Lung (tissue), 12 donors: ENCODE data around the gene EML1. TPM values are rescaled to one million over a fixed set of nuclear protein-coding genes. Genes with fewer than 3 reads are reported as not detected.

Experiments used
- ATAC-seq: fragments of 200-7000 bp; cut with Tn5 transposase; one replicate; pipeline ENCODE4 v1.9.1; 2020; ENCODE audit warnings: moderate number of reproducible peaks; ENCODE audit not compliant: insufficient read depth, low FRiP score
- DNase-seq, 3 donors: peaks; one replicate each; pipeline ENCODE4 v3.0.0-alpha.2; 2013 to 2017
- H3K27ac ChIP-seq, 2 donors: one replicate each; pipeline ENCODE4 v1.5.1; 2013; ENCODE audit warnings: mild to moderate bottlenecking in 2 of 2, moderate library complexity in 2 of 2, control low read depth in 1 of 2, inconsistent platforms in 1 of 2, low read depth in 1 of 2, low read length in 1 of 2
- H3K27me3 ChIP-seq, 3 donors: one replicate each; pipeline ENCODE4 v1.5.1; 2013; ENCODE audit warnings: low read length in 2 of 3; ENCODE audit not compliant: control insufficient read depth in 3 of 3, insufficient read depth in 3 of 3
- H3K36me3 ChIP-seq, 4 donors: one replicate each; pipeline ENCODE4 v1.5.1; 2013; ENCODE audit warnings: low read length in 4 of 4, mild to moderate bottlenecking in 1 of 4, moderate library complexity in 1 of 4; ENCODE audit not compliant: control insufficient read depth in 4 of 4, insufficient read depth in 4 of 4
- H3K4me1 ChIP-seq, 5 donors: one replicate each; pipeline ENCODE4 v1.5.1; 2013; ENCODE audit warnings: low read length in 5 of 5, mild to moderate bottlenecking in 2 of 5, moderate library complexity in 1 of 5; ENCODE audit not compliant: control insufficient read depth in 5 of 5, insufficient read depth in 5 of 5
- H3K4me3 ChIP-seq: one replicate; pipeline ENCODE4 v1.5.1; 2013; ENCODE audit warnings: mild to moderate bottlenecking, control low read depth, moderate library complexity
- H3K9ac ChIP-seq, 2 donors: one replicate each; pipeline ENCODE4 v1.5.1; 2013; ENCODE audit warnings: low read length in 2 of 2, control low read depth in 1 of 2; ENCODE audit not compliant: insufficient read depth in 1 of 2
- H3K9me3 ChIP-seq, 4 donors: one replicate each; pipeline ENCODE4 v1.5.1; 2013; ENCODE audit warnings: low read length in 3 of 4, mild to moderate bottlenecking in 1 of 4, moderate library complexity in 1 of 4; ENCODE audit not compliant: control insufficient read depth in 4 of 4, insufficient read depth in 3 of 4
- CTCF ChIP-seq: IDR thresholded peaks from 2 replicates; pipeline ENCODE4 v1.5.1; 2012; ENCODE audit warnings: mild to moderate bottlenecking; ENCODE audit errors: control extremely low read depth, extremely low read depth
- WGBS, 2 donors: extraction: QIAGEN DNeasy Blood & Tissue Kit; methylation state at CpG; one replicate each; pipeline ENCODE4 v1.1.7; 2013; 5-methylcytosine and 5-hydroxymethylcytosine counted together
- polyA plus RNA-seq, 2 donors: library from polyadenylated mRNA; stranded (reverse); fragments of 200-250 nt; gene quantifications; one replicate each; pipeline ENCODE4 v1.2.1, GENCODE V29; 2013
- total RNA-seq, 2 donors: library from RNA; depleted of rRNA in 1 of 2; stranded (reverse); fragments of >200 nt in 1 of 2; gene quantifications; one replicate each; pipeline ENCODE4 v1.2.1, GENCODE V29; 2014 to 2021
- donor health status: control.
- donor health status: control.
- donor health status: Bipolar disorder and iron deficiency.
- donor health status: healthy.
- donor health status: DM: yes; HTN: yes; CAD: no.

EML1 gene
- total and polyA plus RNA-seq, 4 donors = 6.7 to 88.0 (median 22.8) TPM

GRCh38 chr14:99955826-99956455 lies 162.7 kb downstream of the EML1 start:
- Histone ChIP-seq H3K9me3 (peaks cover 0 to 1% (median 0%) of the 10 kb centered on the region in 4 donors), H3K27me3 (no peaks in the 10 kb centered on the region), H3K36me3 (no peaks in the 10 kb centered on the region), H3K27ac (no peak overlapping the region), H3K4me3 (no peak overlapping the region), H3K9ac (no peak overlapping the region), H3K4me1 (no peaks in the 10 kb centered on the region)
- ATAC-seq (no peak), DNase-seq (no peak)
- no peak for TF ChIP-seq CTCF
- WGBS, 2 donors = 84 to 89% methylated on average over 7 of the region's 7 CpGs

- no peaks in the 10 kb centered on the region for H3K27me3 ChIP-seq
- H3K4me3 ChIP-seq = no peak overlapping the region
- H3K9me3 ChIP-seq = no peaks in the 10 kb centered on the region
- H3K27ac ChIP-seq = no peak overlapping the region
- TF ChIP-seq CTCF = no peak
- H3K4me1 ChIP-seq = no peaks in the 10 kb centered on the region
- H3K9ac ChIP-seq = no peak overlapping the region
- no peak for ATAC-seq
- no peak for DNase-seq
- no peaks in the 10 kb centered on the region for H3K36me3 ChIP-seq
- 60 to 72% methylated on average over 7 of the region's 7 CpGs for WGBS, 2 donors
Observed at GRCh38 chr14:99958380-99958779, 165.2 kb downstream of the EML1 start.

- Histone ChIP-seq H3K27ac (no peak overlapping the region), H3K9me3 (no peaks in the 10 kb centered on the region), H3K9ac (no peak overlapping the region), H3K4me3 (no peak overlapping the region), H3K4me1 (no peaks in the 10 kb centered on the region), H3K27me3 (no peaks in the 10 kb centered on the region), H3K36me3 (no peaks in the 10 kb centered on the region)
- DNase-seq = no peak
- 67 to 68% methylated on average over 18 of the region's 18 CpGs for WGBS, 2 donors
- ATAC-seq = no peak
- no peak for TF ChIP-seq CTCF
Observed at GRCh38 chr14:99961826-99962518, 168.8 kb downstream of the EML1 start.
